Measurements from ENCODE around the gene BIRC2.

BIRC2 gene

GRCh38 chr11:102410382-102410784 lies 63.4 kb downstream of the BIRC2 start:
- Histone ChIP-seq H2AFZ (ENCODE audit: low read length) (no peak overlapping the region), H3K9me3 (ENCODE audit: low read length) (no peaks in the 10 kb centered on the region), H3K27me3 (ENCODE audit: insufficient read depth, low read length) (no peaks in the 10 kb centered on the region), H3K4me2 (ENCODE audit: low read length) (no peak overlapping the region), H3K27ac (ENCODE audit: low read depth, low read length, poor library complexity, severe bottlenecking) (no peak overlapping the region), H4K20me1 (ENCODE audit: insufficient read depth, low read length) (peaks cover 2% of the 10 kb centered on the region; the same call in 1 of the 2 replicates), H3K4me3 (ENCODE audit: low read depth, low read length, poor library complexity, severe bottlenecking) (no peak overlapping the region), H3K36me3 (ENCODE audit: insufficient read depth, low read length) (peaks cover 51% of the 10 kb centered on the region), H3K79me2 (ENCODE audit: insufficient read depth, low read length) (peaks cover 97% of the 10 kb centered on the region), H3K9me2 (ENCODE audit: low read depth, low read length) (no peaks in the 10 kb centered on the region), H3K9ac (ENCODE audit: low read length) (no peak overlapping the region), H3K4me1 (ENCODE audit: insufficient read depth, low read length, severe bottlenecking) (peaks cover 41% of the 10 kb centered on the region), H3F3A (ENCODE audit: insufficient read depth, low read length) (no peaks in the 10 kb centered on the region)
- TF ChIP-seq EZH2 (IDR thresholded peaks at IDR 0.05; ENCODE audit: borderline replicate concordance, low read length) (no peak), CTCF (IDR thresholded peaks at IDR 0.05; ENCODE audit: low read length) (no peak)

GRCh38 chr11:102411142-102411541 lies 64.1 kb downstream of the BIRC2 start:
- H3K27me3 ChIP-seq (ENCODE audit: insufficient read depth, low read length) = no peaks in the 10 kb centered on the region
- H3K4me1 ChIP-seq (ENCODE audit: insufficient read depth, low read length, severe bottlenecking) = peaks cover 44% of the 10 kb centered on the region
- no peaks in the 10 kb centered on the region for H3K9me3 ChIP-seq (ENCODE audit: low read length)
- no peak overlapping the region for H3K4me3 ChIP-seq (ENCODE audit: low read depth, low read length, poor library complexity, severe bottlenecking)
- H3K79me2 ChIP-seq (ENCODE audit: insufficient read depth, low read length) = peaks cover 97% of the 10 kb centered on the region
- TF ChIP-seq EZH2 (IDR thresholded peaks at IDR 0.05; ENCODE audit: borderline replicate concordance, low read length) = no peak
- no peak for TF ChIP-seq CTCF (IDR thresholded peaks at IDR 0.05; ENCODE audit: low read length)
- no peaks in the 10 kb centered on the region for H3F3A ChIP-seq (ENCODE audit: insufficient read depth, low read length)
- H4K20me1 ChIP-seq (ENCODE audit: insufficient read depth, low read length) = peaks cover 2% of the 10 kb centered on the region; the same call in 1 of the 2 replicates
- no peaks in the 10 kb centered on the region for H3K9me2 ChIP-seq (ENCODE audit: low read depth, low read length)
- no peak overlapping the region for H2AFZ ChIP-seq (ENCODE audit: low read length)
- H3K9ac ChIP-seq (ENCODE audit: low read length) = no peak overlapping the region
- H3K27ac ChIP-seq (ENCODE audit: low read depth, low read length, poor library complexity, severe bottlenecking) = no peak overlapping the region
- no peak overlapping the region for H3K4me2 ChIP-seq (ENCODE audit: low read length)
- H3K36me3 ChIP-seq (ENCODE audit: insufficient read depth, low read length) = peaks cover 45% of the 10 kb centered on the region

GRCh38 chr11:102413497-102413896 lies 66.5 kb downstream of the BIRC2 start:
- TF ChIP-seq CTCF (IDR thresholded peaks at IDR 0.05; ENCODE audit: low read length) (no peak), EZH2 (IDR thresholded peaks at IDR 0.05; ENCODE audit: borderline replicate concordance, low read length) (no peak)
- Histone ChIP-seq H3K27me3 (ENCODE audit: insufficient read depth, low read length) (no peaks in the 10 kb centered on the region), H3K27ac (ENCODE audit: low read depth, low read length, poor library complexity, severe bottlenecking) (peak overlapping the region; percentile 8), H3K9ac (ENCODE audit: low read length) (no peak overlapping the region), H2AFZ (ENCODE audit: low read length) (no peak overlapping the region), H3K4me1 (ENCODE audit: insufficient read depth, low read length, severe bottlenecking) (peaks cover 27% of the 10 kb centered on the region), H3K79me2 (ENCODE audit: insufficient read depth, low read length) (peaks cover 100% of the 10 kb centered on the region), H3K4me2 (ENCODE audit: low read length) (no peak overlapping the region), H3K9me3 (ENCODE audit: low read length) (peaks cover 9% of the 10 kb centered on the region; the same call in 1 of the 2 replicates), H3F3A (ENCODE audit: insufficient read depth, low read length) (no peaks in the 10 kb centered on the region), H3K4me3 (ENCODE audit: low read depth, low read length, poor library complexity, severe bottlenecking) (no peak overlapping the region), H3K36me3 (ENCODE audit: insufficient read depth, low read length) (peaks cover 51% of the 10 kb centered on the region), H3K9me2 (ENCODE audit: low read depth, low read length) (no peaks in the 10 kb centered on the region), H4K20me1 (ENCODE audit: insufficient read depth, low read length) (peaks cover 2% of the 10 kb centered on the region; the same call in 1 of the 2 replicates)

All from OCI-LY1 (cell line).